ENCODE data around the gene HTR6.

The HTR6 gene

DNA sequence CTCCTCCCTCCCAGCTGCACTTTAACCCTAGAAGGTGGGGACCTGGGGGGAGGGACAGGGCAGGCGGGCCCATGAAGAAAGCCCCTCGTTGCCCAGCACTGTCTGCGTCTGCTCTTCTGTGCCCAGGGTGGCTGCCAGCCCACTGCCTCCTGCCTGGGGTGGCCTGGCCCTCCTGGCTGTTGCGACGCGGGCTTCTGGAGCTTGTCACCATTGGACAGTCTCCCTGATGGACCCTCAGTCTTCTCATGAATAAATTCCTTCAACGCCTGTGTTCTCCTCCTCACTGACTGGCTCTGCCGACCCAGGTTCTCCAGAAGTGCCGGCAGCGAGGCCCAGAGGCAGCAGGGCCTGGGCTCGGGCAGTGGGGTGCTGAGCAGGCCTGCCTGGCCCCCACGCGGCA is 6.5 kb upstream of the HTR6 start:
- no peaks in the 10 kb centered on the region for H3K9me2 ChIP-seq (replicated peaks; ENCODE audit: low read depth, low read length)
- H4K20me1 ChIP-seq (ENCODE audit: insufficient read depth, low read length, poor library complexity, severe bottlenecking): no peaks in the 10 kb centered on the region
- no peaks in the 10 kb centered on the region for H3K27me3 ChIP-seq (ENCODE audit: insufficient read depth, low read length, poor library complexity, severe bottlenecking)
- H3K79me2 ChIP-seq (ENCODE audit: insufficient read depth, low read length): no peaks in the 10 kb centered on the region
- no peak overlapping the region for H2AFZ ChIP-seq (ENCODE audit: low read length)
- H3K36me3 ChIP-seq (ENCODE audit: insufficient read depth, low read length): no peaks in the 10 kb centered on the region
- peaks cover 6% of the 10 kb centered on the region for H3K4me1 ChIP-seq (ENCODE audit: insufficient read depth, low read length, poor library complexity, severe bottlenecking)
- TF ChIP-seq, protein P1, sequence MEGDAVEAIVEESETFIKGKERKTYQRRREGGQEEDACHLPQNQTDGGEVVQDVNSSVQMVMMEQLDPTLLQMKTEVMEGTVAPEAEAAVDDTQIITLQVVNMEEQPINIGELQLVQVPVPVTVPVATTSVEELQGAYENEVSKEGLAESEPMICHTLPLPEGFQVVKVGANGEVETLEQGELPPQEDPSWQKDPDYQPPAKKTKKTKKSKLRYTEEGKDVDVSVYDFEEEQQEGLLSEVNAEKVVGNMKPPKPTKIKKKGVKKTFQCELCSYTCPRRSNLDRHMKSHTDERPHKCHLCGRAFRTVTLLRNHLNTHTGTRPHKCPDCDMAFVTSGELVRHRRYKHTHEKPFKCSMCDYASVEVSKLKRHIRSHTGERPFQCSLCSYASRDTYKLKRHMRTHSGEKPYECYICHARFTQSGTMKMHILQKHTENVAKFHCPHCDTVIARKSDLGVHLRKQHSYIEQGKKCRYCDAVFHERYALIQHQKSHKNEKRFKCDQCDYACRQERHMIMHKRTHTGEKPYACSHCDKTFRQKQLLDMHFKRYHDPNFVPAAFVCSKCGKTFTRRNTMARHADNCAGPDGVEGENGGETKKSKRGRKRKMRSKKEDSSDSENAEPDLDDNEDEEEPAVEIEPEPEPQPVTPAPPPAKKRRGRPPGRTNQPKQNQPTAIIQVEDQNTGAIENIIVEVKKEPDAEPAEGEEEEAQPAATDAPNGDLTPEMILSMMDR (conservative IDR thresholded peaks at IDR 0.05; ENCODE audit: low read length): no peak
- no peak for TF ChIP-seq EZH2phosphoT487 (IDR thresholded peaks at IDR 0.05; ENCODE audit: borderline replicate concordance)
- H3F3A ChIP-seq (ENCODE audit: low read depth): no peaks in the 10 kb centered on the region
- H3K9ac ChIP-seq (ENCODE audit: low read depth, low read length, poor library complexity, severe bottlenecking): no peak overlapping the region
- no peaks in the 10 kb centered on the region for H3K9me3 ChIP-seq (ENCODE audit: insufficient read depth, low read depth, low read length)
- H3K4me3 ChIP-seq (ENCODE audit: low read length, poor library complexity, severe bottlenecking): no peak overlapping the region
- H3K4me2 ChIP-seq (ENCODE audit: low read depth, low read length, poor library complexity, severe bottlenecking): no peak overlapping the region

DNA sequence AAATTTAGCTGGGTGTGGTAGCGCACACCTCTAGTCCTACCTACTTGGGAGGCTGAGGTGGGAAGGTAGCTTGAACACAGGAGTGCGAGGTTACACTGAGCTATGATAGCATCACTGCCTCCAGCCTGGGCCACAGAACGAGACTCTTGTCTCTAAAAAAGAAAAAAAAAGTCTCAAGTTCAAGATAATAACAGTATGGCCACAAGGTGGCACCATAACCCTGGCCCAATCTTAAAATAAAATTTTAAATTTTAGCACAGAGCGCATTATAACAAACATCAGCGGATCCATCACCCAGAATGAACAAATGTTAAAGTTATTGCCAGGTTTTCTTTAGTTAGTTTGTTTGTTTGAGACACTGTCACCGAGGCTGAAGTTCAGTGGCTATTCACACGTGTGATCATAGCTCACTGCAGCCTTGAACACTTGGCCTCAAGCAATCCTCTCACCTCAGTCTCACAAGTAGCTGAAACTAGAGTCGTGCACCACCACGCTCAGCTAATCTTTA is 2.9 kb upstream of the HTR6 start:
- Histone ChIP-seq H3K4me1 (ENCODE audit: insufficient read depth, low read length, poor library complexity, severe bottlenecking) (no peaks in the 10 kb centered on the region), H2AFZ (ENCODE audit: low read length) (no peak overlapping the region), H3K9me3 (ENCODE audit: insufficient read depth, low read depth, low read length) (no peaks in the 10 kb centered on the region), H3K4me2 (ENCODE audit: low read depth, low read length, poor library complexity, severe bottlenecking) (no peak overlapping the region), H3F3A (ENCODE audit: low read depth) (no peaks in the 10 kb centered on the region), H3K9ac (ENCODE audit: low read depth, low read length, poor library complexity, severe bottlenecking) (no peak overlapping the region), H3K79me2 (ENCODE audit: insufficient read depth, low read length) (no peaks in the 10 kb centered on the region), H4K20me1 (ENCODE audit: insufficient read depth, low read length, poor library complexity, severe bottlenecking) (no peaks in the 10 kb centered on the region), H3K9me2 (replicated peaks; ENCODE audit: low read depth, low read length) (no peaks in the 10 kb centered on the region), H3K27me3 (ENCODE audit: insufficient read depth, low read length, poor library complexity, severe bottlenecking) (no peaks in the 10 kb centered on the region), H3K36me3 (ENCODE audit: insufficient read depth, low read length) (no peaks in the 10 kb centered on the region), H3K4me3 (ENCODE audit: low read length, poor library complexity, severe bottlenecking) (no peak overlapping the region)
- TF ChIP-seq, protein P1 (conservative IDR thresholded peaks at IDR 0.05; ENCODE audit: low read length): peak; percentile 84
- no peak for TF ChIP-seq EZH2phosphoT487 (IDR thresholded peaks at IDR 0.05; ENCODE audit: borderline replicate concordance)

DNA sequence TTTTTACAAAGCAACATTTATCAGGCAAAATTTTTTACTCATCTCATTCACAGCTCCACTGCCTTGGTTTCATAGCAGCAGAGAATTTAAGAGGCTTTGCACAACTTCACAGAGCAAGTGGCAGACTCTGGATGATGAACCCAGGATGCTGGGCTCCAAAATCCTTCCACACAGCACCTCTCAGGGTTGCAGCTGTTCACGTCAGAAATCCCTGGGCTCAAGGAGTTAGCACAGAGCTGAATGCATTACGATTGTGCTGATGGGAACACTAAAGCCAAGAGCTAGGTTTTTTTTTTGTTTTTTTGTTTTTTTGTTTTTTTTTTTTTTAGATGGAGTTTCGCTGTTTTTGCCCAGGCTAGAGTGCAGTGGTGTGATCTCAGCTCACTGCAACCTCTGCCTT is 2.4 kb upstream of the HTR6 start:
- no peak overlapping the region for H2AFZ ChIP-seq (ENCODE audit: low read length)
- no peaks in the 10 kb centered on the region for H3K4me1 ChIP-seq (ENCODE audit: insufficient read depth, low read length, poor library complexity, severe bottlenecking)
- no peak overlapping the region for H3K4me2 ChIP-seq (ENCODE audit: low read depth, low read length, poor library complexity, severe bottlenecking)
- H3K4me3 ChIP-seq (ENCODE audit: low read length, poor library complexity, severe bottlenecking): no peak overlapping the region
- H3F3A ChIP-seq (ENCODE audit: low read depth): no peaks in the 10 kb centered on the region
- no peaks in the 10 kb centered on the region for H3K27me3 ChIP-seq (ENCODE audit: insufficient read depth, low read length, poor library complexity, severe bottlenecking)
- no peaks in the 10 kb centered on the region for H3K36me3 ChIP-seq (ENCODE audit: insufficient read depth, low read length)
- H3K9me3 ChIP-seq (ENCODE audit: insufficient read depth, low read depth, low read length): no peaks in the 10 kb centered on the region
- no peaks in the 10 kb centered on the region for H3K9me2 ChIP-seq (replicated peaks; ENCODE audit: low read depth, low read length)
- no peak overlapping the region for H3K9ac ChIP-seq (ENCODE audit: low read depth, low read length, poor library complexity, severe bottlenecking)
- no peaks in the 10 kb centered on the region for H4K20me1 ChIP-seq (ENCODE audit: insufficient read depth, low read length, poor library complexity, severe bottlenecking)
- TF ChIP-seq EZH2phosphoT487 (IDR thresholded peaks at IDR 0.05; ENCODE audit: borderline replicate concordance): no peak
- TF ChIP-seq, protein P1 (conservative IDR thresholded peaks at IDR 0.05; ENCODE audit: low read length): no peak
- H3K79me2 ChIP-seq (ENCODE audit: insufficient read depth, low read length): no peaks in the 10 kb centered on the region

Measured in Loucy (cell line).